NCI-H187 (cell line): ENCODE results near the gene XRCC3.

Source experiments
- DNase-seq, 2 experiments: peaks; one replicate each; lab custom pipeline; 2025; lab: John Stamatoyannopoulos, UW

XRCC3 gene

GRCh38 chr14:103725739-103726395 is 10.6 kb upstream of the XRCC3 start:
- DNase-seq, result no peak

DNA sequence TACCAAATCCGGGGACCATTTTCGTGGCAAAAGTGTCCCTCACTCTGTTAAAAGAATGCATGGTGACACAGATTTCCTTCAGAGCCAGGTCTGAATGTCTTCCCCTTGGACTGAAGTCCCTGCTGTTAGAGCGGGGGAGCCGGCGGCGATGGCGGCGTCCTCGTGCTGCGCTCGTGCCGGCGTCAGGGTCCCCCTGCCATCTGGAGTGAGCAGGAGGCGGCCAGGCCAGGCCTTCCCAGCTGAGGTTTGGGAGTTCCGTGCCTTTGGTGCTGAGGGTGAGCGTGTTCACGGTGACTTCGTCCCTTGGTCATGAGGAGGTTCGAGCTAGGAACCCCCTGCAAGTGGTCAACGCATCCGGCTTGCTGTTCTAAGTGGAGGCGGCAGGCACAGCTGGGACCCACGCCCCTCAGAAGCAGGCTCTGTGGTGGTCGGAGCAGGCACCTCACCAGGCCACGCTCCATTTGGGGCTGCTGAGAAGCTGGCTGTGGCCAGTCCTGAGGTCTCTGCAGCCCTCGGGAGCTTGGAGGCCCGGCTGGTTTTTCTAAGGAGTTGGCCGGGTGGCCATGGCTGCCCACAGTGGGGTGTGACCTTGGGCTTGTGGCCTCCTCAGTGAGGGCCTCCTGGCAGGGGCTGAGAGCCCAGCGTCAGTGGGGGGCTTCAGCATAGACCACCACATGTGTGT is 9.9 kb upstream of the XRCC3 start:
- DNase-seq, result no peak

- no peak for DNase-seq
Measured at GRCh38 chr14:103724116-103724515, 8.9 kb upstream of the XRCC3 start.

GRCh38 chr14:103723748-103724081 is 8.5 kb upstream of the XRCC3 start:
- no peak for DNase-seq

- no peak for DNase-seq
Measured at GRCh38 chr14:103721334-103722120, 6.3 kb upstream of the XRCC3 start.

DNA sequence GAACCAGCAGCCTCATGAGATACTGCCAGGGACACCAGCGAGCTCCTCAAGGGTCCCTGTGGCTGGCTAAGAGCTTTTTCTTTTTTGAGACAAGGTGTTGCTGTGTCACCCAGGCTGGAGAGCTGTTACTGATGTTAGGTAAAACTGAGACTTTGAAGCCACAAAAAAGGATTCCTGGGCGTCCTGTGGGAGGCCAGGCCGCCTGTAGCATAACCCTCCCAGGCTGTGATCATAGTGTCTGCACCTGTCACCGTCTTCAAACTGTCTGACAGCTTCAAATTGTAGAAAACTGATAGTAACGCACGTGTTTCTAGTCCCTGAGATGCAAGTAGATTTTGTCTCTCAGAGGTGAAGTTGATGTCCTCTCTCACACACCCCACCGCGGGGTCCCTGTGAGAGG is 4.5 kb upstream of the XRCC3 start:
- no peak for DNase-seq

DNA sequence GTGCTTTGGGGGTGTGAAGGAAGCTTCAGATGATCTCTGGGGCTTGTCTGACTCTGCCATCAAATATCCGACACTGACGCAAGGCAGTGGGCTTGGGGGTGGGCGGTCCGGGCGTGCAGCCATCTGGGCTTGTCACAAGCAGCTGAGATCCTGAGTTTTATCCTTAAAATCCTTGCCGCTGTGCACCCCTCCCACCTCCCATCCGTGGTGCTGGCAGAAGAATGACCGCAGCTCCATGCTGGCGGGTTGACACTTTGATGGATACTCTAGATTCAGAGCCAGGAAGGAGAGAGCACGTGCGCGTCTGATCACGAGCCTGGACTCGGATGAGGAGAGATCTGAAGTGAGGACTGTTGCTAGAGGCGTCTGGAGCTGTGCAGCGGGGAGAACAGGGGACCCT is 3.3 kb upstream of the XRCC3 start:
- no peak for DNase-seq

GRCh38 chr14:103716899-103717411 is 1.7 kb upstream of the XRCC3 start:
- DNase-seq, result no peak

DNA sequence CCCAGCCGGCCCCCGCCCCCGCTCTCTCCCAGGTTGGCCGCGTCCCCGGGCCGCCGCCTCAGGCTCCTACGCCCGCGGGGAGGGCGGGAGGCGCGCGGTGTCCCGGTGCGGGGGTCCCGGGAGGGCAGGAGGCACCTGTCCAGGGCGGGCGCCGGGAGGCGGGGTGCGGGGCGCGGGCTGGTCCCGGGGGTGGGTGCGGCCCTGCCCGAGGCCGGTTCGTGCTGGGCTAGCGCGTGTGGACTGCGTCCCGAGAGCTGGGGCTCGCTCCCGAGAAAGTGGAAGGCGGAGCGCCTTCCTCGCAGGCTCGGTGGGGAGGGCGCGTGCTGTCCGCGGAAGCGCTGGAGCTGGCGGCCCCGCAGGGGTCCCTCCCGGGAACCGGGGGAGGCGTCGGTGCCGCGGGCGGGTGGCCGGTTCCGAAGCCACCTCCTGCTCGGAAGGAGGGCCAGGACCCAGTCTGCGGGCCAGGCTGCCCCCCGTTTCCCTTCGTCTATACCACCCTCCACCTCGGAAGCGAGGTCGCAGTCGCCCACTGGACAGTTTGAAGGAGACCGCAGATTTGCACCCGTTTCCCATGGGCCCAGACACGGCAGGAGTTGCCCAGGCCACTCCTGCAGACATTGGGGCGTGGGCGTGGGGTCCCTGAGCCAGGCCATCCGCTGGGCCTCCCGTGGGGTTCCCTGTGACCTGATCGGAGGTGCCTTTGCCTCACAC is 995 bp upstream of the XRCC3 start:
- DNase-seq, result no peak

DNA sequence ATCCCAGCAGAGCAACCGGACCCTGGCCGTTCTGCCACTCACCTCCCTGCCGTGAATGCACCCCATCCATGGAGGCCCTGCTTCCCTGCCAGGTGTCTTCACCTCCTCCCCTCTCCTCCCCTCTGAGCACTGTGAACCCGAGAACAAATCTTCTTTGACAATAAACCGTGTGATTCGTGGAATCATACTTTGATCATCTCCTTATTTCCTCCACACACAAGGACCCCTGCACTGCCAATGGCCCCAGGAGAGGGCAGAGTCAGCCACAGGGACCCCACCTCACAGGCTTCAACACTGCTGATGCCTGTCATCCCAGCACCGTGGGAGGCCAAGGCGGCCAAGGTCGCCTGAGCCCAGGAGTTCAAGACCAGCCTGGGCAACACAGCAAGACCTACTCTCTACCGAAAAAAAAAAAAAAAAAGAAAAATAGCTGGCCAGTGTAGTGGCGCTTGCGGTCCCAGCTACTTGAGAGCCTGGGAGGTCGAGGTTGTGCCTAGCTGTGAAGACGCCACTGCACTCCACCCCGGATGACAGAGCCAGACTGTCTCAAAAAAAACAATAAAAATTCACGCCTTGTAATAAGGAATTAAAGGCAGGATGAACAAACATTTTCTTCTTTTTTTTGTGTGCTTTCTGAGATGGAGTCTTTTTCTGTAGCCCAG is 1.1 kb downstream of the XRCC3 start:
- no peak for DNase-seq

DNA sequence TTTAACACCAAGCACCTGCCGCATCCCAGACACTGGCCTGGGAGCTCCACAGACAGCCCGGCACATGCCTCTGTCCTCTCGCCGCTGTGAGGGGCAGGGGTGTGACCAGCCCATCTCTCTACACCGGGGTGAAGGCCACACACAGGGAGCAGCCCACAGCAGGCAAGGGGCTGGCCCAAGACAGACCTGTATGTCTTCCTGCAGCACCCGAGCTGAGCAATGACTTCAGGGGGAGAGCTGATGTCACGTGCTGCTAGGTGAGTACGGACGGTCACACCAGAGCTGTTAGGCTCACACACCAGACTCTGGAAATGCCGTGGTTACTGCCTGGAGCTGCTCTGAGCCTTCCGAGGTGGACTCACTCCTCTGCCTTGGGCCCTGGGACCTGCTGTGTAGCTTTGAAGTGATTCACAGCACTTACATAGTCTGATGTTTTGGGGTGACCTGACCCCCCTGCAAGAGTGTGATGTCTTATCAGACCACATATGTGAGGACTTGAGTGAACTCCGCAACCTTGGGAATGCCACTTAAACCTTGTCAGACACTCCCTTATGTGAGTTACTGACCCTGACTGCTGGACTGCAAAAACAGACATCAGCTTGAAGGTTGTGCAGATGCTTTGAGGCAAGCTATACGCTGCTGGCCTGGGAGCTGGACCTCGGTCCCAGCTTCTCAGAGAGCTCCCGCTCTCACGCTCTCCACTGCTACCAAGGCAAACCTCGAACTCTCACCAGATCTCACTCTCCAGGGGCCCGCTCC is 1.8 kb downstream of the XRCC3 start:
- no peak for DNase-seq

GRCh38 chr14:103712633-103713247 is 2.5 kb downstream of the XRCC3 start:
- no peak for DNase-seq

- no peak for DNase-seq
Measured at GRCh38 chr14:103711516-103712431, 3.5 kb downstream of the XRCC3 start.

DNA sequence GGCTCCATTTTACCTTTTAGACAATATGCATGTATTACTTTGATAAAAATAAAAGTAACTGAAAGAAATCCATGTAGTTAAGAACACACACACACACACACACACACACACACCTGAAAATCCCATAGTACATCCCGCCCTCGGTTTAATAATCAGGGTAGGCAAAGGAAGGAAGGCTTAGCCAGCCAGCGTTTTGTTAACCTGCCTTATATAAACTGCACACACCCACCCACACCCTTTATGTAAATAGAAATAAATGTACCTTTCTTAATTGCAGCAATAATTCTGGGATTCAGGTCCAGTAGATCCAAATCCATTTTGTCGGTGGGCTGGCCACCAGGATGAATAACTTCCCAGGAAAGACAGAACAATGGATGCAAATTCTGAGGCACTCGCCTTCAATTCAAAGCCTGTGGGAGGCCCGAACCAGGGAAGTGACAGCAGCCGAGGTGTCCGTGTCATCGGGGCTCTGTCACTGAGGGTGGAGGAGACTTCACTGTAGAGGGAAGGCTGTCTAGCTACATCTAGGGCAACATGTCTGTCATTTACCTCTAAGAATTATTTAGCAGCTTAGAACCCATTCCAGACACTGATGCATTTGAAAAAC is 4.4 kb downstream of the XRCC3 start:
- DNase-seq, result no peak

DNA sequence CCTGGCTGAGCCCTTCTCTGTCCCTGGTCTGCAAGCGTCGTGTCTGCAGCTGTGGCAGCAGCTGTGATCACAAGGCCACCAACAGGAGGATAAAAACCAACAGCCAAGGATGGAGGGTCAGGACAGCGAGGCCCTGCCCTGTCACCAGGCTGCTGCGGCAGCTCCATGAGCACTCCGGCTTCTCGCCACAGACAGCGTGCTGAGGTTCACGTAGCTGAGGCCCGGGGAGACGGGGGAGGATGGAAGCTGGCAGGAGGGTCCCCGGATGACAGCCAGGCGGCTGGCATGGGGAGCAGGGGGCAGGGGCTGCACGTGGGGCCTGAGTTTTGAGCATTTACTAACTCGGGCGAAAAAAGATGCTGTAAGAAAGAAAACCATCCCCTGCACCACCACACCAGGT is 5.4 kb downstream of the XRCC3 start:
- DNase-seq, result no peak

DNA sequence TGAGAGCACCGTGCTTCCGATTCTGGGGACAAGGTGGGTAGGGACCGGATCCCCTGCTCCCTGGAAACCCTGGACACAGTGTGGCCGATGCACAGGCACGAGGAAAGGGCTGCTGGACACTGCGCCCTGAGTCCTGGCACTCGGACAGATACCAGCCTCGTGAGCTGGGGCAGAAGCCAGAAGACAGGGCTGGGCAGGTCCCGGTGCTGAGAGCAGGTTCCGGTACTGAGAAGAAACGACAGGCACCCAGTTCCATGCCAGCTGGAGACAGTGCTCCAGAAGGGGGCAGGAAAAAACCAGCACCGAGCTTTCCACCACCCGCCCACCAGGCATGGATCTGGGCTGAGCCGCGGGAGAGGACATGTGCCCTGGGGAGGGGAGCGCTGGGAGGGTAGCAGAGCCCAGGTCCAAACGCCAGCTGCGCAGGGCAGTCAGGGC is 6.5 kb downstream of the XRCC3 start:
- no peak for DNase-seq

- DNase-seq, result no peak
Measured at GRCh38 chr14:103707329-103708263, 7.7 kb downstream of the XRCC3 start.
